Measurements from ENCODE around the gene DRD3.

GRCh38 chr3:114119776-114120175, 59.1 kb downstream of the DRD3 start:
- TF ChIP-seq CTCF (IDR thresholded peaks at IDR 0.05; ENCODE audit: poor library complexity, severe bottlenecking) (no peak), EZH2 (IDR thresholded peaks at IDR 0.05; ENCODE audit: borderline replicate concordance, insufficient read depth, low read length, poor library complexity, severe bottlenecking) (no peak), EP300 (conservative IDR thresholded peaks at IDR 0.05; ENCODE audit: poor library complexity, severe bottlenecking) (no peak), RAD21 (conservative IDR thresholded peaks at IDR 0.05) (no peak), REST (IDR thresholded peaks at IDR 0.05; ENCODE audit: borderline replicate concordance) (no peak), POLR2AphosphoS5 (IDR thresholded peaks at IDR 0.05) (no peak), TAF1 (IDR thresholded peaks at IDR 0.05; ENCODE audit: low read depth) (no peak), SMC3 (conservative IDR thresholded peaks at IDR 0.05; ENCODE audit: poor library complexity) (no peak)
